Activated CD8-positive, alpha-beta T cell treated with anti-CD3 and anti-CD28 coated beads for 36 hours (primary cell): ENCODE measurements around the gene RPS6KA3. TPM values are rescaled to one million over a fixed set of nuclear protein-coding genes. Genes with fewer than 3 reads are reported as not detected.

Source experiments
- ATAC-seq: fragments of 200-7000 bp; cut with Tn5 transposase; one replicate; pipeline ENCODE4 v1.10.0; 2021; ENCODE audit warnings: mild to moderate bottlenecking, moderate library complexity
- CTCF ChIA-PET: fragments of 350-600 bp; sonication (Branson Sonifier 250); formaldehyde crosslinking; loops from one replicate; lab custom pipeline; 2021; ENCODE audit warnings: antibody characterized with exemption; lab: Charles Lee
- POLR2A ChIA-PET: fragments of 350-600 bp; sonication (Branson Sonifier 250); formaldehyde crosslinking; loops from one replicate; lab custom pipeline; 2021; ENCODE audit warnings: antibody characterized with exemption; lab: Charles Lee
- DNase-seq: peaks from one replicate; pipeline ENCODE4 v3.0.0-alpha.2; 2020
- H3K27ac Mint-ChIP-seq: one replicate; pipeline ENCODE4 v1.8.0; 2021; ENCODE audit warnings: mild to moderate bottlenecking, mixed read lengths
- H3K27me3 Mint-ChIP-seq: one replicate; pipeline ENCODE4 v1.8.0; 2021; ENCODE audit warnings: mixed read lengths
- H3K36me3 Mint-ChIP-seq: one replicate; pipeline ENCODE4 v1.8.0; 2021; ENCODE audit warnings: low read depth, mixed read lengths
- H3K4me1 Mint-ChIP-seq: one replicate; pipeline ENCODE4 v1.8.0; 2021; ENCODE audit warnings: low read depth, mixed read lengths
- H3K4me3 Mint-ChIP-seq: one replicate; pipeline ENCODE4 v1.8.0; 2021; ENCODE audit warnings: mild to moderate bottlenecking, moderate library complexity, mixed read lengths
- H3K9me3 Mint-ChIP-seq: one replicate; pipeline ENCODE4 v1.8.0; 2021; ENCODE audit warnings: mixed read lengths
- intact Hi-C: fragments of 100-400 bp; cut with micrococcal nuclease; formaldehyde crosslinking; loops from one replicate; pipeline ENCODE4 v1.10.0; 2022
- total RNA-seq, 2 experiments: library from RNA; stranded (reverse); gene quantifications; one replicate each; pipeline ENCODE4 v1.2.3, GENCODE V29; 2021
- TF ChIP-seq, protein P1 (sequence below): fragments of 200-600 bp; IDR thresholded peaks from one replicate; pipeline ENCODE4 v1.8.0; 2022; ENCODE audit warnings: antibody characterized with exemption, mild to moderate bottlenecking

RPS6KA3 gene
- total RNA-seq, 2 experiments from 2014 or later = 52.6 to 56.9 TPM

DNA sequence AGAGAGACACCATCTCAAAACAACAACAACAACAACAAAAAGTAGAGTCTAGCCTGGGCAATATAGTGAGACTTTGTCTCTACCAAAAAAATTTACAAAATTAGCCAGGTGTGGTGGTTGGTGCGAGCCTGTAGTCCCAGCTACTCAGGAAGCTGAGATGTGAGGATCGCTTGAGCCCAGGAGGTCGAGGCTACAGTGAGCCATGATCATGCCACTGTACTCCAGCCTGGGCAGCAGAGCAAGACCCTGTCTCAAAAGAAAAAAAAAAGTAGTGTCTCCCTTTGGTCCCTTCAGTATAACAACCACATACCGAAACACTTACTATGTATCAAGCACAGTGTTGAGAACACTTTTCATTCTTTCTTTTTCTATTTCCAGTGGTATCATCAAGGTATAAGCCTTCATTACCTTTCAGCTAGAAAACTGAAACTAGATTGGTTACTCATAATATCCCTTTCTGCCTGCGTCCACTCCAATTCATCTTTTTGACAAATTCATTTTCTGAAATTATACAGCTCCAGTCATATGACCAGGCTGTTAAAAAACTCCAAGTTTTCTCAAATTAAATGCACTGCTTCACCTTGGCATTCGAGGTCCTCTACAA, 54.1 kb downstream of the RPS6KA3 start:
- DNase-seq = no peak
- no peaks in the 10 kb centered on the region for H3K27me3 Mint-ChIP-seq
- H3K36me3 Mint-ChIP-seq = peaks cover 23% of the 10 kb centered on the region
- ChIA-PET CTCF (no interaction called here), POLR2A (no interaction called here)
- intact Hi-C loops = no loop called here
- ATAC-seq = peak; percentile 83
- TF ChIP-seq, protein P1, sequence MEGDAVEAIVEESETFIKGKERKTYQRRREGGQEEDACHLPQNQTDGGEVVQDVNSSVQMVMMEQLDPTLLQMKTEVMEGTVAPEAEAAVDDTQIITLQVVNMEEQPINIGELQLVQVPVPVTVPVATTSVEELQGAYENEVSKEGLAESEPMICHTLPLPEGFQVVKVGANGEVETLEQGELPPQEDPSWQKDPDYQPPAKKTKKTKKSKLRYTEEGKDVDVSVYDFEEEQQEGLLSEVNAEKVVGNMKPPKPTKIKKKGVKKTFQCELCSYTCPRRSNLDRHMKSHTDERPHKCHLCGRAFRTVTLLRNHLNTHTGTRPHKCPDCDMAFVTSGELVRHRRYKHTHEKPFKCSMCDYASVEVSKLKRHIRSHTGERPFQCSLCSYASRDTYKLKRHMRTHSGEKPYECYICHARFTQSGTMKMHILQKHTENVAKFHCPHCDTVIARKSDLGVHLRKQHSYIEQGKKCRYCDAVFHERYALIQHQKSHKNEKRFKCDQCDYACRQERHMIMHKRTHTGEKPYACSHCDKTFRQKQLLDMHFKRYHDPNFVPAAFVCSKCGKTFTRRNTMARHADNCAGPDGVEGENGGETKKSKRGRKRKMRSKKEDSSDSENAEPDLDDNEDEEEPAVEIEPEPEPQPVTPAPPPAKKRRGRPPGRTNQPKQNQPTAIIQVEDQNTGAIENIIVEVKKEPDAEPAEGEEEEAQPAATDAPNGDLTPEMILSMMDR = no peak
- H3K4me1 Mint-ChIP-seq = peaks cover 64% of the 10 kb centered on the region
- H3K4me3 Mint-ChIP-seq = no peak overlapping the region
- peak overlapping the region; percentile 71 for H3K27ac Mint-ChIP-seq
- H3K9me3 Mint-ChIP-seq = no peaks in the 10 kb centered on the region

GRCh38 chrX:20211261-20211786, 55.4 kb downstream of the RPS6KA3 start:
- intact Hi-C loops = no loop called here
- TF ChIP-seq, protein P1 = no peak
- Mint-ChIP-seq H3K27me3 (no peaks in the 10 kb centered on the region), H3K27ac (no peak overlapping the region), H3K4me3 (no peak overlapping the region), H3K4me1 (peaks cover 68% of the 10 kb centered on the region), H3K9me3 (no peaks in the 10 kb centered on the region), H3K36me3 (peaks cover 35% of the 10 kb centered on the region)
- DNase-seq = no peak
- POLR2A ChIA-PET = no interaction called here
- CTCF ChIA-PET = no interaction called here
- ATAC-seq = no peak

- TF ChIP-seq, protein P1 = no peak
- ChIA-PET POLR2A (no interaction called here), CTCF (no interaction called here)
- Mint-ChIP-seq H3K27ac (peak overlapping the region; percentile 60), H3K27me3 (no peaks in the 10 kb centered on the region), H3K36me3 (peaks cover 46% of the 10 kb centered on the region), H3K4me3 (no peak overlapping the region), H3K9me3 (no peaks in the 10 kb centered on the region), H3K4me1 (peaks cover 48% of the 10 kb centered on the region)
- peak; percentile 72 for ATAC-seq
- intact Hi-C loops = no loop called here
- peak; percentile 4 for DNase-seq
These were observed 60.6 kb downstream of the RPS6KA3 start for GRCh38 chrX:20205927-20206708.

- Mint-ChIP-seq H3K36me3 (peaks cover 49% of the 10 kb centered on the region), H3K9me3 (no peaks in the 10 kb centered on the region), H3K4me1 (peaks cover 42% of the 10 kb centered on the region), H3K27me3 (no peaks in the 10 kb centered on the region), H3K4me3 (no peak overlapping the region), H3K27ac (peak overlapping the region; percentile 52)
- CTCF ChIA-PET = no interaction called here
- DNase-seq = no peak
- TF ChIP-seq, protein P1 = no peak
- POLR2A ChIA-PET = no interaction called here
- ATAC-seq = no peak
- intact Hi-C loops = no loop called here
These were observed 62.4 kb downstream of the RPS6KA3 start for GRCh38 chrX:20204351-20204750.

GRCh38 chrX:20197641-20198210, 69.0 kb downstream of the RPS6KA3 start:
- Mint-ChIP-seq H3K4me1 (peaks cover 25% of the 10 kb centered on the region), H3K27me3 (no peaks in the 10 kb centered on the region), H3K27ac (peak overlapping the region; percentile 71), H3K9me3 (no peaks in the 10 kb centered on the region), H3K4me3 (no peak overlapping the region), H3K36me3 (peaks cover 37% of the 10 kb centered on the region)
- intact Hi-C loops = no loop called here
- ChIA-PET POLR2A (no interaction called here), CTCF (no interaction called here)
- DNase-seq (no peak), ATAC-seq (no peak)
- TF ChIP-seq, protein P1 = no peak
